Body of pancreas (tissue), 4 donors: ENCODE data around the gene ARHGAP32.

Source experiments
- CTCF ChIP-seq, 7 experiments: fragments of 450-650 bp in 4 of 7; fragments of 200-600 bp in 3 of 7; sonication (generic) in 3 of 7; IDR thresholded peaks; one replicate each; pipeline ENCODE4 v1.5.1; 2016 to 2019; ENCODE audit warnings: antibody characterized with exemption in 7 of 7
- POLR2A ChIP-seq, 3 donors: fragments of 450-650 bp; IDR thresholded peaks; one replicate each; pipeline ENCODE4 v1.6.1; 2016; ENCODE audit warnings: antibody characterized with exemption in 3 of 3, mild to moderate bottlenecking in 2 of 3

GRCh38 chr11:128929468-128929867, 262.7 kb downstream of the ARHGAP32 start:
- TF ChIP-seq CTCF (IDR thresholded peaks at IDR 0.05) (no peak), POLR2A (IDR thresholded peaks at IDR 0.05) (no peak)
